Kidney (tissue), 14 donors: ENCODE measurements around the gene NFE2L1. TPM values are rescaled to one million over a fixed set of nuclear protein-coding genes. Genes with fewer than 3 reads are reported as not detected.
"Not testable (repeated sequence)": the region's sequence is repeated elsewhere in the genome, so short reads cannot be mapped to it uniquely, and the experiment has no call there.

Source experiments
- DNase-seq, 5 donors: peaks; one replicate each; pipeline ENCODE4 v3.0.0-alpha.2; 2013 to 2020
- FAIRE-seq: peaks from 2 replicates; lab custom pipeline; 2012; peaks lifted over from hg19 to GRCh38; lab: Jason Lieb, UNC
- H3K27ac ChIP-seq, 2 donors: one replicate each; pipeline ENCODE4 v1.7.0; 2013; ENCODE audit warnings: low read depth in 2 of 2, low read length in 2 of 2, inconsistent platforms in 1 of 2
- H3K27me3 ChIP-seq: one replicate; pipeline ENCODE4 v1.7.1; 2013; ENCODE audit warnings: low read length, inconsistent platforms; ENCODE audit not compliant: control insufficient read depth, insufficient read depth
- H3K36me3 ChIP-seq, 3 donors: one replicate each; pipeline versions ENCODE4 v1.7.0 to v1.7.1; 2013; ENCODE audit warnings: low read length in 3 of 3, control low read depth in 1 of 3, inconsistent platforms in 1 of 3; ENCODE audit not compliant: insufficient read depth in 3 of 3, control insufficient read depth in 2 of 3
- H3K4me1 ChIP-seq, 3 donors: one replicate each; pipeline versions ENCODE4 v1.7.0 to v1.7.1; 2013; ENCODE audit warnings: low read length in 3 of 3, inconsistent platforms in 1 of 3, low read depth in 1 of 3; ENCODE audit not compliant: control insufficient read depth in 2 of 3, insufficient read depth in 2 of 3
- H3K4me3 ChIP-seq, 3 donors: one replicate each; pipeline versions ENCODE4 v1.7.0 to v1.8.1; 2013; ENCODE audit warnings: low read length in 3 of 3, control low read depth in 1 of 3, inconsistent platforms in 1 of 3
- H3K9ac ChIP-seq, 3 donors: one replicate each; pipeline versions ENCODE4 v1.7.0 to v1.7.1; 2013; ENCODE audit warnings: low read length in 3 of 3, control low read depth in 1 of 3, inconsistent platforms in 1 of 3
- H3K9me3 ChIP-seq, 3 donors: one replicate each; pipeline versions ENCODE4 v1.7.0 to v1.7.1; 2013; ENCODE audit warnings: low read length in 3 of 3, control low read depth in 1 of 3, inconsistent platforms in 1 of 3; ENCODE audit not compliant: control insufficient read depth in 2 of 3, insufficient read depth in 1 of 3
- CTCF ChIP-seq: IDR thresholded peaks from 3 replicates; pipeline ENCODE4 v1.5.1; 2012; ENCODE audit warnings: mild to moderate bottlenecking, moderate library complexity, borderline replicate concordance; ENCODE audit not compliant: insufficient read depth; ENCODE audit errors: extremely low read depth
- intact Hi-C: fragments of 100-400 bp; cut with DNase I; formaldehyde crosslinking; loops from one replicate; pipeline ENCODE4 v1.11.1; 2022
- polyA plus RNA-seq: library from polyadenylated mRNA; stranded (reverse); fragments of 350-450 nt; fragmentation: Illumina TruSeq; extraction: RNeasy Lipid Tissue Mini Kit (QIAGEN cat#74804); gene quantifications from one replicate; pipeline ENCODE4 v1.2.3, GENCODE V29; 2014; ENCODE audit warnings: low read depth, low replicate concordance; ENCODE audit not compliant: insufficient read depth
- total RNA-seq: library from RNA; stranded (reverse); fragmentation: NEBNext Ultra II Directional; extraction: Animal tissue kit (Norgen Biotek cat#: 25700); gene quantifications from one replicate; pipeline ENCODE4 v1.2.1, GENCODE V29; 2021
- donor health status: control.
- donor health status: control.
- donor health status: control.
- donor health status: control.
- donor health status: control.
- donor health status: DM: yes; HTN: yes; CAD: no.
- donor health status: Normal renal cell carcinoma (clear cell type).

NFE2L1 gene
- total and polyA plus RNA-seq, 2 donors from 2014 or later = 146 to 254 TPM

GRCh38 chr17:48030531-48030930 lies 17.6 kb upstream of the NFE2L1 start:
- Histone ChIP-seq H3K27ac (no peak overlapping the region), H3K9ac (no peak overlapping the region), H3K4me3 (no peak overlapping the region), H3K4me1 (peaks cover 4 to 15% (median 8%) of the 10 kb centered on the region in 3 donors), H3K9me3 (no peaks in the 10 kb centered on the region), H3K36me3 (no peaks in the 10 kb centered on the region), H3K27me3 (no peaks in the 10 kb centered on the region)
- DNase-seq (no peak), FAIRE-seq (no peak)
- TF ChIP-seq CTCF = no peak
- intact Hi-C loops = no loop called here

GRCh38 chr17:48031966-48032365 lies 16.2 kb upstream of the NFE2L1 start:
- FAIRE-seq = no peak
- TF ChIP-seq CTCF = no peak
- H3K4me1 ChIP-seq = peaks cover 0 to 6% (median 5%) of the 10 kb centered on the region in 3 donors

GRCh38 chr17:48034734-48035133 lies 13.4 kb upstream of the NFE2L1 start:
- H3K27me3 ChIP-seq, intact Hi-C loops, DNase-seq, H3K4me3 ChIP-seq, FAIRE-seq, H3K27ac ChIP-seq, H3K9me3 ChIP-seq, H3K9ac ChIP-seq, H3K36me3 ChIP-seq: not testable (repeated sequence)
- peaks cover 0 to 11% (median 9%) of the 10 kb centered on the region in 3 donors for H3K4me1 ChIP-seq

More at GRCh38 chr17:48031966-48032365, 16.2 kb upstream of the NFE2L1 start:
- H3K4me3 ChIP-seq = no peak overlapping the region
- intact Hi-C loops = no loop called here
- no peaks in the 10 kb centered on the region for H3K9me3 ChIP-seq
- no peak overlapping the region for H3K27ac ChIP-seq
- no peak overlapping the region for H3K9ac ChIP-seq
- no peaks in the 10 kb centered on the region for H3K36me3 ChIP-seq
- H3K27me3 ChIP-seq = no peaks in the 10 kb centered on the region
- DNase-seq = no peak

- intact Hi-C loops = no loop called here
These were observed 11.5 kb upstream of the NFE2L1 start for GRCh38 chr17:48036693-48037035.

More at GRCh38 chr17:48036693-48037035, 11.5 kb upstream of the NFE2L1 start:
- Histone ChIP-seq H3K9me3 (no peaks in the 10 kb centered on the region), H3K36me3 (no peaks in the 10 kb centered on the region), H3K4me1 (peaks cover 0 to 11% (median 9%) of the 10 kb centered on the region in 3 donors), H3K9ac (peak overlapping the region in 2 of 3 donors; percentile 1 to 56), H3K27me3 (no peaks in the 10 kb centered on the region), H3K4me3 (peak overlapping the region in 2 of 3 donors; percentile 53 to 69), H3K27ac (no peak overlapping the region)
- no peak for DNase-seq
- no peak for FAIRE-seq
- TF ChIP-seq CTCF = no peak
